Measurements from ENCODE around the gene NEK6. TPM values are rescaled to one million over a fixed set of nuclear protein-coding genes. Genes with fewer than 3 reads are reported as not detected.

NEK6 gene
- total RNA-seq, 1 donor from 2014 or later, result 137 TPM

DNA sequence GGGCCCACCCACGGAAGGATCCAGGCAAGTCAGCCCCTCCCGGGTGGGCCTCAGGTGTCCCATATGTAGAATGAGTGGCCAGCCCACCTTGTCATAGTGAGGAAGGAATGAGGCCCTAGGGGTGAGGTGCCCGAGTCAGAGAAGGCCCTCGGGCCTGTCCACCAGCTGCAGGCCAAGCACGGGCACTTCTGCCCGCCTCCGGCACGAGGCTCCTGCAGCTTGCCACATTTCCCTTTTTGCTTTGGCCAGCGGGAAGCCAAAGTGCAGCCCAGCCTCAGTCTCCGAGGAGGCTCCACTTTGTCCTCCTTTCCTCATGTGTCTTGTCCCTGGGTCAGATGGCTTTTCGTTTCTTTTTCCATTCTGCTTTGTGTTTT is 84.6 kb downstream of the NEK6 start:
- no peaks in the 10 kb centered on the region for H3K27me3 ChIP-seq
- DNase-seq (no peak), ATAC-seq (peak; percentile 65)
- H3K9me3 ChIP-seq, result no peaks in the 10 kb centered on the region
- peaks cover 59% of the 10 kb centered on the region for H3K36me3 ChIP-seq
- peak overlapping the region; percentile 37 for H3K27ac ChIP-seq
- intact Hi-C loops (cut with DNase I), result loop anchor here (10.0 kb wide), 1 partner anchor 62 kb away; no protein-coding TSS in a partner anchor
- no peak overlapping the region for H3K4me3 ChIP-seq
- H3K4me1 ChIP-seq, result no peaks in the 10 kb centered on the region
- TF ChIP-seq, protein P1, sequence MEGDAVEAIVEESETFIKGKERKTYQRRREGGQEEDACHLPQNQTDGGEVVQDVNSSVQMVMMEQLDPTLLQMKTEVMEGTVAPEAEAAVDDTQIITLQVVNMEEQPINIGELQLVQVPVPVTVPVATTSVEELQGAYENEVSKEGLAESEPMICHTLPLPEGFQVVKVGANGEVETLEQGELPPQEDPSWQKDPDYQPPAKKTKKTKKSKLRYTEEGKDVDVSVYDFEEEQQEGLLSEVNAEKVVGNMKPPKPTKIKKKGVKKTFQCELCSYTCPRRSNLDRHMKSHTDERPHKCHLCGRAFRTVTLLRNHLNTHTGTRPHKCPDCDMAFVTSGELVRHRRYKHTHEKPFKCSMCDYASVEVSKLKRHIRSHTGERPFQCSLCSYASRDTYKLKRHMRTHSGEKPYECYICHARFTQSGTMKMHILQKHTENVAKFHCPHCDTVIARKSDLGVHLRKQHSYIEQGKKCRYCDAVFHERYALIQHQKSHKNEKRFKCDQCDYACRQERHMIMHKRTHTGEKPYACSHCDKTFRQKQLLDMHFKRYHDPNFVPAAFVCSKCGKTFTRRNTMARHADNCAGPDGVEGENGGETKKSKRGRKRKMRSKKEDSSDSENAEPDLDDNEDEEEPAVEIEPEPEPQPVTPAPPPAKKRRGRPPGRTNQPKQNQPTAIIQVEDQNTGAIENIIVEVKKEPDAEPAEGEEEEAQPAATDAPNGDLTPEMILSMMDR (IDR thresholded peaks at IDR 0.05), result no peak

DNA sequence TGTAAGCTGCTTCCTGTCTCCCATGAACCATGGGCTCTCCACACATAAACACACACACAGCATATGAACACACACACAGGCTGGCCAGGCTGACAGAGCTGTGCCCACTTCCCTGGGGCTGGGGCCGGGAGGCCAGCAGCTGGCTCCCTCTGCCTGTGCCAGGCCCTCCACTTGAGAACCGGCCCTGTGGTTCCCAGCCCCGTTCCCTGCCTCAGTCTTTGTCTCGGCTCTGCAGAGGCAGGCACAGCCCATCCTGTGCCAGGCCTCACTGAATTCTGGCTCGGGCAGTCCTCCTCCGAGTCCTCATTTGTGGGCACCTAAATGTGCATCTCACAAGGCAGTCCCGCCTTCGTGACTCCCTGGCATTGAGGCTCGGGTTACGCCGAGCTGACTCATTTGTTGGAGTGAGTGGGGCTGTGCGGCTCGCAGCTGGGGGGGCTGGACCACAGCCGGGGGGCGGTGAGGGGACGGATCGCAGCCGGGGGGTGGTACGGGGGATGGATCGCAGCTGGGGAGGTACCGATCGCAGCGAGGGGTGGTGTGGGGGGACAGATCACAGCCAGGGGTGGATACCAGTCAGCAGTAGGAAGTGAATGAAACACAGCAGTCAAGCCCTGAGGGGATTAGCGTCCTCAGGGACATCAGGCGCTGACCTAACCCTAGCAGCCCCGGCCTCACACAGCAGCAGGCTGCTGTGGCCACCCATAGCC is 85.2 kb downstream of the NEK6 start:
- H3K36me3 ChIP-seq, result peaks cover 59% of the 10 kb centered on the region
- TF ChIP-seq, protein P1 (IDR thresholded peaks at IDR 0.05), result no peak
- H3K4me1 ChIP-seq, result no peaks in the 10 kb centered on the region
- intact Hi-C loops (cut with DNase I), result loop anchor here (10.0 kb wide), 1 partner anchor 62 kb away; no protein-coding TSS in a partner anchor
- peak overlapping the region; percentile 51 for H3K27ac ChIP-seq
- H3K9me3 ChIP-seq, result no peaks in the 10 kb centered on the region
- DNase-seq (no peak), ATAC-seq (peak; percentile 23)
- no peaks in the 10 kb centered on the region for H3K27me3 ChIP-seq
- H3K4me3 ChIP-seq, result no peak overlapping the region

DNA sequence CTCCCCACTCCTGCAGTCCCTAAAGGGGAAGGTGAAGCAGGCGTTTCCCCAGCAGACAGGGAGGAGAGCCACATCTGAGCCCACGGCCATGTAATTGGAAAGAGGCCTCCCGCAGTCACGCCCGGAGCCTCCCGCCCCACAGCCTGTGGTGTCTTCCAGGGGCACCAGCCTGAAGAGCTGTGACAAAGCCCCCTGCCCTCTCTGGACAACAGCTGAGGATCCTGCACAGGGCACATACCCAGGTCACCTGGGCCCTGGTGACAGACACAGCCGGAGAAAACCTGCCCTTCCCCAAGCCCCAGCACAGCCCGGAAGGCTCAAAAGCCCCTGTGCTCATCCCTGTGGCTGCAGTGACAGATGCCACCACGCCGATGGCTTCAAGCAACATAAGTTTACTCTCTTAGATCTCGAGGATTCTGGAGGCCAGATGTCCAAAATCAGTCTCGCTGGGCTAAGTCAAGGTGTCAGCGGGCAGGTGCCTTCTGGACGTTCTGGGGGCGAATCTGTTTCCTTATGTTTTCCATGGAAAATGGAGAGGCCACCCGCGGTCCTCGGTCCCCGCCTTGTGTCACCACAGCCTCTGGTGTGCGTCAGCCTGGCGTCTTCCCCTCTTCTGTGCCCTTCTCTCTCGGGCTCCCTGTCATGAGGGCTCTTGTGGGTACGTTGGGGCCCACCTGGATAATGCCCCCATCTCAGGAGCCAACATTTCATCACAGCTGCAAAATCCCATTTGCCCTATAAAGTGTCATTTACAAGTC is 86.0 kb downstream of the NEK6 start:
- Histone ChIP-seq H3K27ac (peak overlapping the region; percentile 51), H3K4me1 (no peaks in the 10 kb centered on the region), H3K27me3 (no peaks in the 10 kb centered on the region), H3K36me3 (peaks cover 59% of the 10 kb centered on the region), H3K4me3 (no peak overlapping the region), H3K9me3 (no peaks in the 10 kb centered on the region)
- TF ChIP-seq, protein P1 (IDR thresholded peaks at IDR 0.05), result no peak
- no peak for ATAC-seq
- intact Hi-C loops (cut with DNase I), result loop anchor here (10.0 kb wide), 1 partner anchor 61 kb away; no protein-coding TSS in a partner anchor
- peak; percentile 41 for DNase-seq

DNA sequence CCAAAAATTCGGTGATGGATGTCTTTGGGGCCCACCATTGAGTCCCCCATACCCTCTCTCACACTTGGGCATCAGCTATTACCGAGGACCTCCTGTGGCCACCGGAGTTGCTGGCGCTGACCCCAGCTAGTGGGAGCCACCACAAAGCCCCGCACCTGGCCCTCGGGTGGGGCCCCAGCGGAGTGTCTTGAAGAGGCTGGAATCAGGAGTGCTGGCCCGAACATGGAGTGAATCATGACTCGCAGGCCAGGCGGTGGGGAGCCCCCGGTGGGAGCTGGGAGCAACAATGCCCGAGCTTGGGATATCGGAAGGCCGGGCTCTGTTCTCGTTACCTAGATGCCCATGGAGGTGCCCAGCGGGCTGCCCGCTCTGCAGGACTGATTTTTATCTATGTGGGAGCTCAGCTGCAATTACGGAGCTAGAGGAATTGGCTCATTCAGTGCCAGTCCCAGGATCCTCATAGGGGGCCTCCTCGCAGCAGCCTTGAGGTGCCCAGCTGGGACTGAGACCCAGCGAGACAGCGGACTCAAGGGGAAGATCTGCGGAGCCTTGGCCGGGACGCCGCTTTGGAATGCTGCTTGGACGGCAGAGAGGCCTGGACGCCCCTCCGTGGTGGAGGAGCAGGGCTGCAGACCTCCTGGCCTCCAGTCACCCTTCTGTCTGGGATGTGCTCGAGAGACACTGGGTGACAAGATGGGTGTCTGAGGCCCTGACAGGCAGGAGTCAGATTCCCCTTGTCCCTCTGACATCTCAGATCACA is 86.7 kb downstream of the NEK6 start:
- Histone ChIP-seq H3K9me3 (no peaks in the 10 kb centered on the region), H3K4me3 (no peak overlapping the region), H3K36me3 (peaks cover 60% of the 10 kb centered on the region), H3K27ac (no peak overlapping the region), H3K27me3 (no peaks in the 10 kb centered on the region), H3K4me1 (no peaks in the 10 kb centered on the region)
- TF ChIP-seq, protein P1 (IDR thresholded peaks at IDR 0.05), result no peak
- DNase-seq (peak; percentile 47), ATAC-seq (no peak)
- intact Hi-C loops (cut with DNase I), result loop anchor here (10.0 kb wide), 1 partner anchor 60 kb away; no protein-coding TSS in a partner anchor

DNA sequence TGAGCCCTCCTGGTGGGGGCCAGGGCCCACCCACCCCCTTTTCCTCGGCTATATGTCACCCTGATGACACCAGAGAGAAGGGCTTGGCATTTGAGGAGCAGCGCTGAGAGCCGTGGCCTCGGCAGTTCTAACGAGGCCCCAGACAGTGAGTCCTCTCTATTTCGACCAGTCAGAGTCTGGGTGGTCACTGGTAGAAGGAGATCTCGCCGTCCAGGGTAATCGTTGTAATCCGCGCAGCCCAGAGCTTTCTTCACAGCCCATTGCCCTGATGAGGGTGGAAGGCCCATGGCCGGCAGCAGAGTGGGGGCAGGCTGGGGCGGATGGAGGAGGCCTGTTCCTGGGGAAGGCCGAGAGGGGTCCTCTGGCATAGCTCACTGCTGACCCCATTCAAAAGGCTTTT is 87.3 kb downstream of the NEK6 start:
- no peak overlapping the region for H3K4me3 ChIP-seq
- intact Hi-C loops (cut with DNase I), result loop anchor here (10.0 kb wide), 1 partner anchor 60 kb away; no protein-coding TSS in a partner anchor
- peaks cover 60% of the 10 kb centered on the region for H3K36me3 ChIP-seq
- no peak overlapping the region for H3K27ac ChIP-seq
- TF ChIP-seq, protein P1 (IDR thresholded peaks at IDR 0.05), result no peak
- DNase-seq (no peak), ATAC-seq (no peak)
- no peaks in the 10 kb centered on the region for H3K27me3 ChIP-seq
- no peaks in the 10 kb centered on the region for H3K9me3 ChIP-seq
- H3K4me1 ChIP-seq, result no peaks in the 10 kb centered on the region
